Peyer's patch (tissue), 4 donors: ENCODE results near the gene PAQR6.

ENCODE experiments used
- CTCF ChIP-seq, 6 experiments: fragments of 450-650 bp in 4 of 6; fragments of 200-600 bp in 2 of 6; sonication (generic) in 1 of 6; IDR thresholded peaks; one replicate each; pipeline ENCODE4 v1.5.1; 2017 to 2019; ENCODE audit warnings: antibody characterized with exemption in 6 of 6, mild to moderate bottlenecking in 3 of 6, moderate library complexity in 1 of 6
- POLR2A ChIP-seq, 2 donors: fragments of 450-650 bp; IDR thresholded peaks; one replicate each; pipeline ENCODE4 v1.5.1; 2017; ENCODE audit warnings: antibody characterized with exemption in 2 of 2, mild to moderate bottlenecking in 2 of 2, moderate library complexity in 2 of 2

GRCh38 chr1:156295391-156295947 is 47.6 kb upstream of the PAQR6 start, which contains the start of gene GLMP:
- TF ChIP-seq CTCF (IDR thresholded peaks at IDR 0.05), result no peak
- no peak for TF ChIP-seq POLR2A (IDR thresholded peaks at IDR 0.05)
